GM23338 (cell line): ENCODE results near the gene BACE2. TPM values are rescaled to one million over a fixed set of nuclear protein-coding genes. Genes with fewer than 3 reads are reported as not detected.

ENCODE experiments used
- ATAC-seq: fragments of 200-7000 bp; cut with Tn5 transposase; 3 replicates; pipeline ENCODE4 v1.9.1; 2020
- DNase-seq: peaks from one replicate; pipeline ENCODE4 v3.0.0-alpha.2; 2015; ENCODE audit warnings: low spot score
- H2AFZ ChIP-seq: fragments of 200-600 bp; sonication (generic); 2 replicates; pipeline ENCODE4 v1.8.0; 2016; ENCODE audit warnings: antibody characterized with exemption, mild to moderate bottlenecking, moderate library complexity
- H3F3A ChIP-seq: fragments of 200-600 bp; sonication (generic); replicated peaks from 2 replicates; pipeline ENCODE4 v1.8.0; 2017; ENCODE audit warnings: antibody characterized with exemption, mixed run types, low read depth
- H3K27ac ChIP-seq: fragments of 200-600 bp; sonication (generic); 2 replicates; pipeline ENCODE4 v1.6.1; 2016; ENCODE audit warnings: low read depth
- H3K27me3 ChIP-seq: fragments of 200-600 bp; sonication (generic); 2 replicates; pipeline ENCODE4 v1.8.0; 2016; ENCODE audit warnings: mild to moderate bottlenecking, mixed run types, moderate library complexity; ENCODE audit not compliant: insufficient read depth
- H3K36me3 ChIP-seq: fragments of 200-600 bp; sonication (generic); 2 replicates; pipeline ENCODE4 v1.8.0; 2016; ENCODE audit warnings: mild to moderate bottlenecking; ENCODE audit not compliant: insufficient read depth
- H3K4me1 ChIP-seq: fragments of 200-600 bp; sonication (generic); 2 replicates; pipeline ENCODE4 v1.8.0; 2016; ENCODE audit warnings: mild to moderate bottlenecking, moderate library complexity; ENCODE audit not compliant: insufficient read depth
- H3K4me2 ChIP-seq: fragments of 200-600 bp; sonication (generic); 2 replicates; pipeline ENCODE4 v1.7.1; 2017; ENCODE audit warnings: mixed run types
- H3K4me3 ChIP-seq: fragments of 200-600 bp; sonication (generic); 2 replicates; pipeline ENCODE4 v1.6.1; 2016; ENCODE audit warnings: mixed run types
- H3K79me2 ChIP-seq: fragments of 200-600 bp; sonication (generic); replicated peaks from 2 replicates; pipeline ENCODE4 v1.8.0; 2017; ENCODE audit warnings: mild to moderate bottlenecking; ENCODE audit not compliant: insufficient read depth
- H3K9me2 ChIP-seq: fragments of 200-600 bp; sonication (generic); 2 replicates; pipeline ENCODE4 v1.8.0; 2017; ENCODE audit not compliant: insufficient read depth
- H4K20me1 ChIP-seq: fragments of 200-600 bp; sonication (generic); replicated peaks from 2 replicates; pipeline ENCODE4 v1.8.0; 2017; ENCODE audit warnings: mild to moderate bottlenecking; ENCODE audit not compliant: insufficient read depth
- H3K27ac Mint-ChIP-seq: 2 replicates; pipeline ENCODE4 v1.8.0; 2020; ENCODE audit warnings: inconsistent platforms, mild to moderate bottlenecking, moderate library complexity, mixed read lengths
- H3K27me3 Mint-ChIP-seq: 3 replicates; pipeline ENCODE4 v1.8.0; 2022; ENCODE audit warnings: low read depth, mild to moderate bottlenecking, moderate library complexity, mixed read lengths, inconsistent platforms; ENCODE audit not compliant: insufficient read depth, poor library complexity
- H3K36me3 Mint-ChIP-seq: 3 replicates; pipeline ENCODE4 v1.8.0; 2021; ENCODE audit warnings: low read depth, mild to moderate bottlenecking, inconsistent platforms, moderate library complexity, mixed read lengths
- H3K4me1 Mint-ChIP-seq: 3 replicates; pipeline ENCODE4 v1.8.0; 2020; ENCODE audit warnings: mild to moderate bottlenecking, inconsistent platforms, mixed read lengths
- H3K4me3 Mint-ChIP-seq: 3 replicates; pipeline ENCODE4 v1.8.0; 2021; ENCODE audit warnings: moderate library complexity, mild to moderate bottlenecking, inconsistent platforms, mixed read lengths
- H3K9me3 Mint-ChIP-seq: 3 replicates; pipeline ENCODE4 v1.8.0; 2020; ENCODE audit warnings: moderate library complexity, mild to moderate bottlenecking, inconsistent platforms, mixed read lengths
- EZH2 ChIP-seq: fragments of 200-600 bp; sonication (generic); IDR thresholded peaks from one replicate; pipeline ENCODE4 v1.8.0; 2017; ENCODE audit warnings: antibody characterized with exemption, mild to moderate bottlenecking, low read depth; ENCODE audit not compliant: unreplicated experiment
- EZH2phosphoT487 ChIP-seq: fragments of 200-600 bp; sonication (generic); IDR thresholded peaks from one replicate; pipeline ENCODE4 v1.8.1; 2018; ENCODE audit warnings: antibody characterized with exemption; ENCODE audit not compliant: unreplicated experiment
- NANOG ChIP-seq: IDR thresholded peaks from 2 replicates; pipeline ENCODE4 v1.6.1; 2016; ENCODE audit warnings: antibody characterized with exemption, borderline replicate concordance
- ZNF331 ChIP-seq: fragments of 250-450 bp; sonication (Bioruptor Pico); IDR thresholded peaks from 2 replicates; pipeline ENCODE4 v1.5.0; 2020; ENCODE audit warnings: low read depth, mild to moderate bottlenecking, moderate library complexity
- polyA plus RNA-seq: library from polyadenylated mRNA; unstranded; fragments of >200 nt; fragmentation: Nextera tagmentation; extraction: Ambion mirVana; gene quantifications from 2 replicates; pipeline ENCODE4 v1.2.1, GENCODE V29; 2016
- total RNA-seq: library from RNA; depleted of rRNA; stranded (reverse); fragments of >200 nt; shearing (Covaris generic); gene quantifications from 2 replicates; pipeline ENCODE4 v1.2.3, GENCODE V29; 2014
- TF ChIP-seq, protein P1 (sequence below): IDR thresholded peaks from 2 replicates; pipeline ENCODE4 v1.6.1; 2016; ENCODE audit warnings: antibody characterized with exemption
- TF ChIP-seq, protein P2 (sequence below): fragments of 250-450 bp; sonication (Bioruptor Pico); IDR thresholded peaks from 2 replicates; pipeline ENCODE4 v1.5.0; 2020; ENCODE audit warnings: mild to moderate bottlenecking, moderate library complexity
- TF ChIP-seq, protein P3 (sequence below): IDR thresholded peaks from one replicate; pipeline ENCODE4 v1.6.1; 2018; ENCODE audit warnings: antibody characterized with exemption; ENCODE audit not compliant: unreplicated experiment

Gene BACE2
- total and polyA plus RNA-seq, 2 experiments from 2014 or later = 3.5 to 6.8 TPM

DNA sequence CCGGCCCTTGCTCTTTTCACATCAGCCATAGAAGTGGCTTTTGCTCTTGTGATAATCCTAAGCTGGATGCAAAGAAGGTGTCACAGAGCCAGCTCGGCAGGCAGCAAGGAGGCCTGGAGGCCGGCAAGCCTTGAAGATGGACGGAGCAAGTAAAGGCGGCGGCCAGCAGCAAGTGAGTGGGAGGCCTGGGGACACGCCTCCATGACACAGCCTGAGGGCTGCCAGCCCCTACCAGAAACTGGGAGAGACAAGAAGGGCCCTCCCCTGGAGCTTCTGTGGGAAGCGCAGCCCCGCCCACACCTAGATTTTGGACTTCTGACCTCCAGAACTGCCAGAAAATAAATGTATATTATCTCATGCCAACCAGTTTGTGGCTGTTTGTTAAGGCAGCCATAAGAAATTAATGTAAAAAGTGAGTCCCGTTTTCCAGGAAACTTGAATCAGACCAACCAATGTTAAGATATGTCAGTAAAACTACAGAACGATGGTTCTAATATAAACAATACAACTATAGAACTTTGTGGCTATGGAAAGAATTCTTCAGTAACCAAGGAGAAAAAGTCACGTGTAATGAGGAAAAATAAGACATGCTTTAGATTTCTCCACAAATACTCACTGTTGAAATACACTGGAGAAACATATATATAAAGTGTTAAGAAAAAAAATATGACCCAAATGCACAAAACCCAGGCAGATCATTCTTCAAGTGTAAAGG, 49.9 kb downstream of the BACE2 start:
- H3K27me3 Mint-ChIP-seq = peaks cover 4% of the 10 kb centered on the region
- H4K20me1 ChIP-seq = no peaks in the 10 kb centered on the region
- TF ChIP-seq, protein P1, sequence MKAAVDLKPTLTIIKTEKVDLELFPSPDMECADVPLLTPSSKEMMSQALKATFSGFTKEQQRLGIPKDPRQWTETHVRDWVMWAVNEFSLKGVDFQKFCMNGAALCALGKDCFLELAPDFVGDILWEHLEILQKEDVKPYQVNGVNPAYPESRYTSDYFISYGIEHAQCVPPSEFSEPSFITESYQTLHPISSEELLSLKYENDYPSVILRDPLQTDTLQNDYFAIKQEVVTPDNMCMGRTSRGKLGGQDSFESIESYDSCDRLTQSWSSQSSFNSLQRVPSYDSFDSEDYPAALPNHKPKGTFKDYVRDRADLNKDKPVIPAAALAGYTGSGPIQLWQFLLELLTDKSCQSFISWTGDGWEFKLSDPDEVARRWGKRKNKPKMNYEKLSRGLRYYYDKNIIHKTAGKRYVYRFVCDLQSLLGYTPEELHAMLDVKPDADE = no peak
- DNase-seq (no peak), ATAC-seq (peak; percentile 74)
- H3K4me3 ChIP-seq = no peak overlapping the region
- no peak overlapping the region; the same call in 1 of the 2 replicates for H2AFZ ChIP-seq
- H3K79me2 ChIP-seq = no peaks in the 10 kb centered on the region
- H3K4me3 Mint-ChIP-seq = no peak overlapping the region
- H3K27me3 ChIP-seq = no peaks in the 10 kb centered on the region
- no peaks in the 10 kb centered on the region for H3F3A ChIP-seq
- H3K4me1 Mint-ChIP-seq = peaks cover 4% of the 10 kb centered on the region
- no peaks in the 10 kb centered on the region for H3K36me3 Mint-ChIP-seq
- H3K9me3 Mint-ChIP-seq = peaks cover 4% of the 10 kb centered on the region; the same call in 1 of the 3 replicates
- H3K27ac ChIP-seq = 0 out of 2 replicates have a peak overlapping the region, but pooled peaks have one; percentile 9
- no peaks in the 10 kb centered on the region for H3K36me3 ChIP-seq
- H3K27ac Mint-ChIP-seq = no peak overlapping the region
- no peaks in the 10 kb centered on the region for H3K9me2 ChIP-seq
- no peak overlapping the region for H3K4me2 ChIP-seq
- H3K4me1 ChIP-seq = no peaks in the 10 kb centered on the region

DNA sequence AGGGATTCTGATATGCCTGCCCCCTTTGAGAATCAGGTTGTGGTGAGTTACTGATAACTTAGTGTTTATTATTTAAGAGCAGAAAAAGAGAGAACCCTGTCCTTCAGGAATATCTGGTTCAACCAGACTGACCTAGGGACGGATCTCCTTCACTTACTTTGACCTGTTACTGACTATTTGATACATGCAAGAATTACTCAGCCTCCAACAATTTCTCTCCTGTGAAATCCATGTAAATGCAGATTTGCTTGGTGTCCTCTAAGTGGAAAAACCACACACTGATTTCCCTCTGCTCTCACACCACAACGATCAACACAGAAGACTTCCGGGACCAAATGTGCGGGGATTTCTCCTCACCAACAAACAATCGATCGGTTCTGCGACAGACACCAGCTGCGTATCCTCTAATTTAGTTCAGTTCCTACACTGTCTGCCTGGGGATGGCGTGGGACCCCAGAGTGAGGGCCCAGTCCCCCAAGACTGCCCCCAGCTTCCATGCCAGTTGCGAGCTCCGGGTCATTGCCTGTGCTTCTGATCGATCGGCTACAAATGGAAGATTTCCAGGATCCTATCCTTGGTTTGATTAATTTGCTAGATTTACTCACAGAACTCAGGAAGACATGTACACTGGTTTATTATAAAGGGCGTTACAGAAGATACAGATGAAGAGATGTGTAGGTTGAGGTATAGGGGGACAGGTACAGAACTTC, 51.7 kb downstream of the BACE2 start:
- no peaks in the 10 kb centered on the region for H3K9me2 ChIP-seq
- H3K79me2 ChIP-seq = no peaks in the 10 kb centered on the region
- no peak overlapping the region for H2AFZ ChIP-seq
- DNase-seq (no peak), ATAC-seq (no peak)
- H3K4me3 ChIP-seq = no peak overlapping the region
- Mint-ChIP-seq H3K4me1 (peaks cover 4% of the 10 kb centered on the region), H3K9me3 (peaks cover 4% of the 10 kb centered on the region; the same call in 2 of the 3 replicates), H3K4me3 (no peak overlapping the region), H3K36me3 (no peaks in the 10 kb centered on the region), H3K27ac (no peak overlapping the region), H3K27me3 (peaks cover 4% of the 10 kb centered on the region)
- H3F3A ChIP-seq = no peaks in the 10 kb centered on the region
- no peaks in the 10 kb centered on the region for H3K27me3 ChIP-seq
- no peaks in the 10 kb centered on the region for H3K36me3 ChIP-seq
- H3K4me1 ChIP-seq = no peaks in the 10 kb centered on the region
- no peaks in the 10 kb centered on the region for H4K20me1 ChIP-seq
- no peak overlapping the region for H3K4me2 ChIP-seq
- H3K27ac ChIP-seq = no peak overlapping the region
- TF ChIP-seq NANOG (no peak), EZH2phosphoT487 (no peak), ZNF331 (CRISPR knock-in tag) (no peak), EZH2 (no peak)
- TF ChIP-seq, protein P2, sequence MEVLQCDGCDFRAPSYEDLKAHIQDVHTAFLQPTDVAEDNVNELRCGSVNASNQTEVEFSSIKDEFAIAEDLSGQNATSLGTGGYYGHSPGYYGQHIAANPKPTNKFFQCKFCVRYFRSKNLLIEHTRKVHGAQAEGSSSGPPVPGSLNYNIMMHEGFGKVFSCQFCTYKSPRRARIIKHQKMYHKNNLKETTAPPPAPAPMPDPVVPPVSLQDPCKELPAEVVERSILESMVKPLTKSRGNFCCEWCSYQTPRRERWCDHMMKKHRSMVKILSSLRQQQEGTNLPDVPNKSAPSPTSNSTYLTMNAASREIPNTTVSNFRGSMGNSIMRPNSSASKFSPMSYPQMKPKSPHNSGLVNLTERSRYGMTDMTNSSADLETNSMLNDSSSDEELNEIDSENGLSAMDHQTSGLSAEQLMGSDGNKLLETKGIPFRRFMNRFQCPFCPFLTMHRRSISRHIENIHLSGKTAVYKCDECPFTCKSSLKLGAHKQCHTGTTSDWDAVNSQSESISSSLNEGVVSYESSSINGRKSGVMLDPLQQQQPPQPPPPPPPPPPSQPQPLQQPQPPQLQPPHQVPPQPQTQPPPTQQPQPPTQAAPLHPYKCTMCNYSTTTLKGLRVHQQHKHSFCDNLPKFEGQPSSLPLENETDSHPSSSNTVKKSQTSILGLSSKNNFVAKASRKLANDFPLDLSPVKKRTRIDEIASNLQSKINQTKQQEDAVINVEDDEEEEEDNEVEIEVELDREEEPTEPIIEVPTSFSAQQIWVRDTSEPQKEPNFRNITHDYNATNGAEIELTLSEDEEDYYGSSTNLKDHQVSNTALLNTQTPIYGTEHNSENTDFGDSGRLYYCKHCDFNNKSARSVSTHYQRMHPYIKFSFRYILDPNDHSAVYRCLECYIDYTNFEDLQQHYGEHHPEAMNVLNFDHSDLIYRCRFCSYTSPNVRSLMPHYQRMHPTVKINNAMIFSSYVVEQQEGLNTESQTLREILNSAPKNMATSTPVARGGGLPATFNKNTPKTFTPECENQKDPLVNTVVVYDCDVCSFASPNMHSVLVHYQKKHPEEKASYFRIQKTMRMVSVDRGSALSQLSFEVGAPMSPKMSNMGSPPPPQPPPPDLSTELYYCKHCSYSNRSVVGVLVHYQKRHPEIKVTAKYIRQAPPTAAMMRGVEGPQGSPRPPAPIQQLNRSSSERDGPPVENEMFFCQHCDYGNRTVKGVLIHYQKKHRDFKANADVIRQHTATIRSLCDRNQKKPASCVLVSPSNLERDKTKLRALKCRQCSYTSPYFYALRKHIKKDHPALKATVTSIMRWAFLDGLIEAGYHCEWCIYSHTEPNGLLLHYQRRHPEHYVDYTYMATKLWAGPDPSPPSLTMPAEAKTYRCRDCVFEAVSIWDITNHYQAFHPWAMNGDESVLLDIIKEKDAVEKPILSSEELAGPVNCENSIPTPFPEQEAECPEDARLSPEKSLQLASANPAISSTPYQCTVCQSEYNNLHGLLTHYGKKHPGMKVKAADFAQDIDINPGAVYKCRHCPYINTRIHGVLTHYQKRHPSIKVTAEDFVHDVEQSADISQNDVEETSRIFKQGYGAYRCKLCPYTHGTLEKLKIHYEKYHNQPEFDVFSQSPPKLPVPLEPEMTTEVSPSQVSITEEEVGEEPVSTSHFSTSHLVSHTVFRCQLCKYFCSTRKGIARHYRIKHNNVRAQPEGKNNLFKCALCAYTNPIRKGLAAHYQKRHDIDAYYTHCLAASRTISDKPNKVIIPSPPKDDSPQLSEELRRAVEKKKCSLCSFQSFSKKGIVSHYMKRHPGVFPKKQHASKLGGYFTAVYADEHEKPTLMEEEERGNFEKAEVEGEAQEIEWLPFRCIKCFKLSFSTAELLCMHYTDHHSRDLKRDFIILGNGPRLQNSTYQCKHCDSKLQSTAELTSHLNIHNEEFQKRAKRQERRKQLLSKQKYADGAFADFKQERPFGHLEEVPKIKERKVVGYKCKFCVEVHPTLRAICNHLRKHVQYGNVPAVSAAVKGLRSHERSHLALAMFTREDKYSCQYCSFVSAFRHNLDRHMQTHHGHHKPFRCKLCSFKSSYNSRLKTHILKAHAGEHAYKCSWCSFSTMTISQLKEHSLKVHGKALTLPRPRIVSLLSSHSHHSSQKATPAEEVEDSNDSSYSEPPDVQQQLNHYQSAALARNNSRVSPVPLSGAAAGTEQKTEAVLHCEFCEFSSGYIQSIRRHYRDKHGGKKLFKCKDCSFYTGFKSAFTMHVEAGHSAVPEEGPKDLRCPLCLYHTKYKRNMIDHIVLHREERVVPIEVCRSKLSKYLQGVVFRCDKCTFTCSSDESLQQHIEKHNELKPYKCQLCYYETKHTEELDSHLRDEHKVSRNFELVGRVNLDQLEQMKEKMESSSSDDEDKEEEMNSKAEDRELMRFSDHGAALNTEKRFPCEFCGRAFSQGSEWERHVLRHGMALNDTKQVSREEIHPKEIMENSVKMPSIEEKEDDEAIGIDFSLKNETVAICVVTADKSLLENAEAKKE = no peak
- TF ChIP-seq, protein P3, sequence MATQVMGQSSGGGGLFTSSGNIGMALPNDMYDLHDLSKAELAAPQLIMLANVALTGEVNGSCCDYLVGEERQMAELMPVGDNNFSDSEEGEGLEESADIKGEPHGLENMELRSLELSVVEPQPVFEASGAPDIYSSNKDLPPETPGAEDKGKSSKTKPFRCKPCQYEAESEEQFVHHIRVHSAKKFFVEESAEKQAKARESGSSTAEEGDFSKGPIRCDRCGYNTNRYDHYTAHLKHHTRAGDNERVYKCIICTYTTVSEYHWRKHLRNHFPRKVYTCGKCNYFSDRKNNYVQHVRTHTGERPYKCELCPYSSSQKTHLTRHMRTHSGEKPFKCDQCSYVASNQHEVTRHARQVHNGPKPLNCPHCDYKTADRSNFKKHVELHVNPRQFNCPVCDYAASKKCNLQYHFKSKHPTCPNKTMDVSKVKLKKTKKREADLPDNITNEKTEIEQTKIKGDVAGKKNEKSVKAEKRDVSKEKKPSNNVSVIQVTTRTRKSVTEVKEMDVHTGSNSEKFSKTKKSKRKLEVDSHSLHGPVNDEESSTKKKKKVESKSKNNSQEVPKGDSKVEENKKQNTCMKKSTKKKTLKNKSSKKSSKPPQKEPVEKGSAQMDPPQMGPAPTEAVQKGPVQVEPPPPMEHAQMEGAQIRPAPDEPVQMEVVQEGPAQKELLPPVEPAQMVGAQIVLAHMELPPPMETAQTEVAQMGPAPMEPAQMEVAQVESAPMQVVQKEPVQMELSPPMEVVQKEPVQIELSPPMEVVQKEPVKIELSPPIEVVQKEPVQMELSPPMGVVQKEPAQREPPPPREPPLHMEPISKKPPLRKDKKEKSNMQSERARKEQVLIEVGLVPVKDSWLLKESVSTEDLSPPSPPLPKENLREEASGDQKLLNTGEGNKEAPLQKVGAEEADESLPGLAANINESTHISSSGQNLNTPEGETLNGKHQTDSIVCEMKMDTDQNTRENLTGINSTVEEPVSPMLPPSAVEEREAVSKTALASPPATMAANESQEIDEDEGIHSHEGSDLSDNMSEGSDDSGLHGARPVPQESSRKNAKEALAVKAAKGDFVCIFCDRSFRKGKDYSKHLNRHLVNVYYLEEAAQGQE = no peak
- TF ChIP-seq, protein P1 = no peak
